HG03457 (cell line): Measurements from ENCODE around the gene SCN8A.
"Not testable (repeated sequence)": the region's sequence is repeated elsewhere in the genome, so short reads cannot be mapped to it uniquely, and the experiment has no call there.

Source experiments
- ATAC-seq: cut with Tn5 transposase; IDR thresholded peaks from one replicate; pipeline ENCODE4 v1.9.1; 2021; ENCODE audit warnings: moderate number of reproducible peaks; ENCODE audit not compliant: unreplicated experiment

Gene SCN8A

GRCh38 chr12:51591016-51591901 lies at the start of gene SCN8A:
Gene SCN8A (plus strand): TSS chr12:51591233. CDS start chr12:51662818, 71,585 bp downstream.
- no peak for ATAC-seq

GRCh38 chr12:51546097-51546496 lies 44.9 kb upstream of the SCN8A start:
- ATAC-seq = no peak

GRCh38 chr12:51547606-51548005 lies 43.4 kb upstream of the SCN8A start:
- ATAC-seq = no peak

- ATAC-seq = no peak
Observed at GRCh38 chr12:51548241-51548640, 42.8 kb upstream of the SCN8A start.

GRCh38 chr12:51549637-51550036 lies 41.4 kb upstream of the SCN8A start:
- ATAC-seq = no peak

GRCh38 chr12:51568271-51569032 lies 22.6 kb upstream of the SCN8A start:
- not testable (repeated sequence) for ATAC-seq

- ATAC-seq = no peak
Observed at GRCh38 chr12:51579321-51579850, 11.6 kb upstream of the SCN8A start.

- no peak for ATAC-seq
Observed at GRCh38 chr12:51589060-51589459, 2.0 kb upstream of the SCN8A start.

GRCh38 chr12:51589557-51590176 lies 1.4 kb upstream of the SCN8A start:
- ATAC-seq = no peak

GRCh38 chr12:51590347-51591015 lies 552 bp upstream of the SCN8A start:
- no peak for ATAC-seq

- no peak for ATAC-seq
Observed at GRCh38 chr12:51592034-51592705, 1.1 kb downstream of the SCN8A start.

- no peak for ATAC-seq
Observed at GRCh38 chr12:51593021-51593420, 2.0 kb downstream of the SCN8A start.

- no peak for ATAC-seq
Observed at GRCh38 chr12:51593539-51593938, 2.5 kb downstream of the SCN8A start.

- no peak for ATAC-seq
Observed at GRCh38 chr12:51598156-51598555, 7.1 kb downstream of the SCN8A start.

- ATAC-seq = no peak
Observed at GRCh38 chr12:51600721-51601120, 9.7 kb downstream of the SCN8A start.

GRCh38 chr12:51601241-51601640 lies 10.2 kb downstream of the SCN8A start:
- ATAC-seq = no peak

- ATAC-seq = not testable (repeated sequence)
Observed at GRCh38 chr12:51605896-51606295, 14.9 kb downstream of the SCN8A start.

GRCh38 chr12:51607197-51607596 lies 16.2 kb downstream of the SCN8A start:
- ATAC-seq = not testable (repeated sequence)

GRCh38 chr12:51620448-51620847 lies 29.4 kb downstream of the SCN8A start:
- ATAC-seq = no peak
